ENCODE measurements around the gene NAALADL2.

GRCh38 chr3:175749981-175750380 lies 890.8 kb downstream of the NAALADL2 start:
- TF ChIP-seq CTCF (IDR thresholded peaks at IDR 0.05; ENCODE audit: low read length) (no peak), EZH2 (IDR thresholded peaks at IDR 0.05; ENCODE audit: borderline replicate concordance, low read length) (no peak)

All from OCI-LY1 (cell line).